Activated CD4-positive, alpha-beta memory T cell treated with anti-CD3 and anti-CD28 coated beads, Interleukin-2, amount 10 ng/mL, durations not matched to agents 7 days and 5 days (primary cell): ENCODE data around the gene SCRN2. TPM values are rescaled to one million over a fixed set of nuclear protein-coding genes. Genes with fewer than 3 reads are reported as not detected.

Experiments used
- CTCF ChIA-PET: fragments of 350-600 bp; sonication (Branson Sonifier 250); formaldehyde crosslinking; loops from one replicate; lab custom pipeline; 2021; ENCODE audit warnings: antibody characterized with exemption, inconsistent platforms; lab: Charles Lee
- POLR2A ChIA-PET: fragments of 350-600 bp; sonication (Branson Sonifier 250); formaldehyde crosslinking; loops from one replicate; lab custom pipeline; 2021; ENCODE audit warnings: antibody characterized with exemption; lab: Charles Lee
- DNase-seq: peaks from one replicate; pipeline ENCODE4 v3.0.0-alpha.2; 2020
- H3K27ac Mint-ChIP-seq: one replicate; pipeline ENCODE4 v1.8.0; 2021; ENCODE audit warnings: mild to moderate bottlenecking, mixed read lengths
- H3K27me3 Mint-ChIP-seq: one replicate; pipeline ENCODE4 v1.8.0; 2021; ENCODE audit warnings: mixed read lengths
- H3K36me3 Mint-ChIP-seq: one replicate; pipeline ENCODE4 v1.8.0; 2021; ENCODE audit warnings: low read depth, mixed read lengths
- H3K4me1 Mint-ChIP-seq: one replicate; pipeline ENCODE4 v1.8.0; 2021; ENCODE audit warnings: mixed read lengths
- H3K4me3 Mint-ChIP-seq: one replicate; pipeline ENCODE4 v1.8.0; 2021; ENCODE audit warnings: mild to moderate bottlenecking, mixed read lengths
- H3K9me3 Mint-ChIP-seq: one replicate; pipeline ENCODE4 v1.8.0; 2021; ENCODE audit warnings: mixed read lengths
- total RNA-seq, 2 experiments: library from RNA; stranded (reverse); gene quantifications; one replicate each; pipeline ENCODE4 v1.2.3, GENCODE V29; 2021

The SCRN2 gene
- total RNA-seq, 2 experiments from 2014 or later = 29.1 to 29.8 TPM

- Mint-ChIP-seq H3K4me3 (no peak overlapping the region), H3K36me3 (peaks cover 59% of the 10 kb centered on the region), H3K27me3 (no peaks in the 10 kb centered on the region), H3K4me1 (peaks cover 21% of the 10 kb centered on the region), H3K27ac (no peak overlapping the region), H3K9me3 (no peaks in the 10 kb centered on the region)
- no peak for DNase-seq
- CTCF ChIA-PET = interaction anchor here (0.6 kb wide), 1 partner anchor 42 kb away, joined by 3 read pairs; no protein-coding TSS in a partner anchor
- POLR2A ChIA-PET = interaction anchor here (0.9 kb wide), 1 partner anchor 9 kb away, joined by 3 read pairs; no protein-coding TSS in a partner anchor
Measured at GRCh38 chr17:47813512-47814031, 27.5 kb downstream of the SCRN2 start.

GRCh38 chr17:47813077-47813476 is 28.0 kb downstream of the SCRN2 start:
- H3K9me3 Mint-ChIP-seq = no peaks in the 10 kb centered on the region
- H3K27ac Mint-ChIP-seq = no peak overlapping the region
- peaks cover 21% of the 10 kb centered on the region for H3K4me1 Mint-ChIP-seq
- H3K4me3 Mint-ChIP-seq = no peak overlapping the region
- no peak for DNase-seq
- POLR2A ChIA-PET = interaction anchor here (0.9 kb wide), 1 partner anchor 10 kb away, joined by 3 read pairs; no protein-coding TSS in a partner anchor
- peaks cover 59% of the 10 kb centered on the region for H3K36me3 Mint-ChIP-seq
- CTCF ChIA-PET = no interaction called here
- H3K27me3 Mint-ChIP-seq = no peaks in the 10 kb centered on the region

GRCh38 chr17:47812146-47812920 is 28.7 kb downstream of the SCRN2 start:
- POLR2A ChIA-PET = no interaction called here
- H3K27me3 Mint-ChIP-seq = no peaks in the 10 kb centered on the region
- H3K36me3 Mint-ChIP-seq = peaks cover 58% of the 10 kb centered on the region
- CTCF ChIA-PET = interaction anchor here (0.5 kb wide), 1 partner anchor 78 kb away, joined by 4 read pairs; no protein-coding TSS in a partner anchor
- peaks cover 21% of the 10 kb centered on the region for H3K4me1 Mint-ChIP-seq
- no peak overlapping the region for H3K4me3 Mint-ChIP-seq
- no peak for DNase-seq
- no peak overlapping the region for H3K27ac Mint-ChIP-seq
- H3K9me3 Mint-ChIP-seq = no peaks in the 10 kb centered on the region

GRCh38 chr17:47811709-47812108 is 29.4 kb downstream of the SCRN2 start:
- Mint-ChIP-seq H3K36me3 (peaks cover 56% of the 10 kb centered on the region), H3K27ac (no peak overlapping the region), H3K4me3 (no peak overlapping the region), H3K9me3 (no peaks in the 10 kb centered on the region), H3K27me3 (no peaks in the 10 kb centered on the region), H3K4me1 (peaks cover 21% of the 10 kb centered on the region)
- POLR2A ChIA-PET = no interaction called here
- DNase-seq = no peak
- CTCF ChIA-PET = interaction anchor here (0.5 kb wide), 1 partner anchor 79 kb away, joined by 4 read pairs; no protein-coding TSS in a partner anchor

- POLR2A ChIA-PET = interaction anchor here (1.3 kb wide), 1 partner anchor 19 kb away, joined by 15 read pairs; the partner anchor contains the start of genes LRRC46 and MRPL10
- H3K27ac Mint-ChIP-seq = no peak overlapping the region
- CTCF ChIA-PET = interaction anchor here (1.3 kb wide), 2 partner anchors 11 to 30 kb away, joined by 3 read pairs; partner anchors contain the start of genes OSBPL7 and SCRN2
Measured at GRCh38 chr17:47810901-47811635, 30.0 kb downstream of the SCRN2 start.

GRCh38 chr17:47810200-47810821 is 30.8 kb downstream of the SCRN2 start:
- ChIA-PET POLR2A (interaction anchor here (1.3 kb wide), 1 partner anchor 20 kb away, joined by 15 read pairs; the partner anchor contains the start of genes LRRC46 and MRPL10), CTCF (interaction anchor here (0.7 to 1.3 kb wide), 3 partner anchors 12 to 44 kb away, joined by 3 read pairs; partner anchors contain the start of genes OSBPL7 and SCRN2)
- peaks cover 50% of the 10 kb centered on the region for H3K36me3 Mint-ChIP-seq
- peak; percentile 40 for DNase-seq
- peak overlapping the region; percentile 46 for H3K27ac Mint-ChIP-seq
- H3K27me3 Mint-ChIP-seq = no peaks in the 10 kb centered on the region
- no peaks in the 10 kb centered on the region for H3K9me3 Mint-ChIP-seq
- H3K4me1 Mint-ChIP-seq = peaks cover 21% of the 10 kb centered on the region
- no peak overlapping the region for H3K4me3 Mint-ChIP-seq

More at GRCh38 chr17:47810901-47811635, 30.0 kb downstream of the SCRN2 start:
- H3K4me1 Mint-ChIP-seq = peaks cover 21% of the 10 kb centered on the region
- H3K9me3 Mint-ChIP-seq = no peaks in the 10 kb centered on the region
- H3K4me3 Mint-ChIP-seq = no peak overlapping the region
- no peaks in the 10 kb centered on the region for H3K27me3 Mint-ChIP-seq
- no peak for DNase-seq
- peaks cover 56% of the 10 kb centered on the region for H3K36me3 Mint-ChIP-seq

GRCh38 chr17:47808830-47809480 is 32.1 kb downstream of the SCRN2 start:
- H3K27ac Mint-ChIP-seq = no peak overlapping the region
- peaks cover 21% of the 10 kb centered on the region for H3K4me1 Mint-ChIP-seq
- peaks cover 41% of the 10 kb centered on the region for H3K36me3 Mint-ChIP-seq
- H3K27me3 Mint-ChIP-seq = no peaks in the 10 kb centered on the region
- H3K4me3 Mint-ChIP-seq = no peak overlapping the region
- POLR2A ChIA-PET = no interaction called here
- no peaks in the 10 kb centered on the region for H3K9me3 Mint-ChIP-seq
- no peak for DNase-seq
- CTCF ChIA-PET = no interaction called here

GRCh38 chr17:47808036-47808829 is 32.8 kb downstream of the SCRN2 start:
- peaks cover 21% of the 10 kb centered on the region for H3K4me1 Mint-ChIP-seq
- ChIA-PET CTCF (no interaction called here), POLR2A (interaction anchor here (1.7 kb wide), 1 partner anchor 13 kb away, joined by 4 read pairs; the partner anchor contains the start of gene OSBPL7)
- H3K9me3 Mint-ChIP-seq = no peaks in the 10 kb centered on the region
- no peak overlapping the region for H3K4me3 Mint-ChIP-seq
- no peaks in the 10 kb centered on the region for H3K27me3 Mint-ChIP-seq
- H3K36me3 Mint-ChIP-seq = peaks cover 41% of the 10 kb centered on the region
- no peak overlapping the region for H3K27ac Mint-ChIP-seq
- no peak for DNase-seq

- CTCF ChIA-PET = no interaction called here
- DNase-seq = no peak
- no peak overlapping the region for H3K4me3 Mint-ChIP-seq
- H3K9me3 Mint-ChIP-seq = no peaks in the 10 kb centered on the region
- H3K36me3 Mint-ChIP-seq = peaks cover 35% of the 10 kb centered on the region
- POLR2A ChIA-PET = interaction anchor here (1.7 kb wide), 1 partner anchor 14 kb away, joined by 4 read pairs; the partner anchor contains the start of gene OSBPL7
- no peak overlapping the region for H3K27ac Mint-ChIP-seq
- no peaks in the 10 kb centered on the region for H3K27me3 Mint-ChIP-seq
- peaks cover 20% of the 10 kb centered on the region for H3K4me1 Mint-ChIP-seq
Measured at GRCh38 chr17:47807421-47807820, 33.7 kb downstream of the SCRN2 start.

GRCh38 chr17:47806913-47807255 is 34.2 kb downstream of the SCRN2 start:
- H3K4me1 Mint-ChIP-seq = peaks cover 18% of the 10 kb centered on the region
- H3K27me3 Mint-ChIP-seq = no peaks in the 10 kb centered on the region
- CTCF ChIA-PET = no interaction called here
- no peak overlapping the region for H3K27ac Mint-ChIP-seq
- no peak overlapping the region for H3K4me3 Mint-ChIP-seq
- H3K9me3 Mint-ChIP-seq = no peaks in the 10 kb centered on the region
- peaks cover 31% of the 10 kb centered on the region for H3K36me3 Mint-ChIP-seq
- POLR2A ChIA-PET = interaction anchor here (1.7 kb wide), 1 partner anchor 15 kb away, joined by 4 read pairs; the partner anchor contains the start of gene OSBPL7
- no peak for DNase-seq
